GM21381 (cell line): ENCODE data around the gene METTL6.
"Not testable (repeated sequence)": the region's sequence is repeated elsewhere in the genome, so short reads cannot be mapped to it uniquely, and the experiment has no call there.

Experiments used
- ATAC-seq: cut with Tn5 transposase; IDR thresholded peaks from one replicate; pipeline ENCODE4 v1.9.1; 2021; ENCODE audit warnings: mild to moderate bottlenecking, moderate library complexity; ENCODE audit not compliant: unreplicated experiment

Gene METTL6

GRCh38 chr3:15451216-15452113 lies 24.1 kb upstream of the METTL6 start:
- ATAC-seq, result no peak

GRCh38 chr3:15450438-15451215 lies 23.3 kb upstream of the METTL6 start:
- no peak for ATAC-seq

- ATAC-seq, result no peak
Measured at GRCh38 chr3:15449489-15450224, 22.3 kb upstream of the METTL6 start.

- no peak for ATAC-seq
Measured at GRCh38 chr3:15443826-15444524, 16.6 kb upstream of the METTL6 start.

- ATAC-seq, result no peak
Measured at GRCh38 chr3:15440891-15441290, 13.5 kb upstream of the METTL6 start.

- ATAC-seq, result no peak
Measured at GRCh38 chr3:15439476-15439875, 12.1 kb upstream of the METTL6 start.

- no peak for ATAC-seq
Measured at GRCh38 chr3:15438983-15439382, 11.6 kb upstream of the METTL6 start.

- no peak for ATAC-seq
Measured at GRCh38 chr3:15436246-15436645, 8.9 kb upstream of the METTL6 start.

- no peak for ATAC-seq
Measured at GRCh38 chr3:15434756-15435155, 7.4 kb upstream of the METTL6 start.

- no peak for ATAC-seq
Measured at GRCh38 chr3:15433531-15433930, 6.2 kb upstream of the METTL6 start.

- no peak for ATAC-seq
Measured at GRCh38 chr3:15431256-15431837, 4.0 kb upstream of the METTL6 start.

GRCh38 chr3:15430624-15431023 lies 3.3 kb upstream of the METTL6 start:
- ATAC-seq, result no peak

GRCh38 chr3:15429080-15429479 lies 1.7 kb upstream of the METTL6 start:
- no peak for ATAC-seq

GRCh38 chr3:15428539-15428938 lies 1.2 kb upstream of the METTL6 start:
- ATAC-seq, result no peak

GRCh38 chr3:15427981-15428380 lies 637 bp upstream of the METTL6 start:
- ATAC-seq, result no peak

- ATAC-seq, result no peak
Measured at GRCh38 chr3:15426579-15427118, 695 bp downstream of the METTL6 start.

GRCh38 chr3:15420871-15421270 lies 6.5 kb downstream of the METTL6 start:
- no peak for ATAC-seq

- not testable (repeated sequence) for ATAC-seq
Measured at GRCh38 chr3:15410966-15411365, 16.4 kb downstream of the METTL6 start.

- ATAC-seq, result no peak
Measured at GRCh38 chr3:15409774-15410173, 17.6 kb downstream of the METTL6 start.

GRCh38 chr3:15409239-15409638 lies 18.1 kb downstream of the METTL6 start:
- no peak for ATAC-seq
